ENCODE data around the gene XYLT1. TPM values are rescaled to one million over a fixed set of nuclear protein-coding genes. Genes with fewer than 3 reads are reported as not detected.

The XYLT1 gene
- total RNA-seq, 1 donor from 2014 or later, result 27.3 TPM

- no peak overlapping the region for H3K27ac ChIP-seq
- no peaks in the 10 kb centered on the region for H3K27me3 ChIP-seq
- no peak for DNase-seq (ENCODE audit: extremely low spot score in 2 of 2)
- H3K4me1 ChIP-seq, result peaks cover 41% of the 10 kb centered on the region
- H3K4me3 ChIP-seq, result no peak overlapping the region
- TF ChIP-seq CTCF (IDR thresholded peaks at IDR 0.05), result no peak
- no peak for TF ChIP-seq POLR2A (IDR thresholded peaks at IDR 0.05)
- TF ChIP-seq POLR2AphosphoS5 (IDR thresholded peaks at IDR 0.05; ENCODE audit: insufficient read depth in 1 of 2, low read depth in 1 of 2), result no peak
- no peaks in the 10 kb centered on the region for H3K9me3 ChIP-seq
- H3K36me3 ChIP-seq, result no peaks in the 10 kb centered on the region
- intact Hi-C loops (cut with DNase I), result no loop called here
Observed at GRCh38 chr16:17370731-17371285, 100.0 kb downstream of the XYLT1 start.

- Histone ChIP-seq H3K27me3 (no peaks in the 10 kb centered on the region), H3K4me3 (no peak overlapping the region), H3K4me1 (peaks cover 42% of the 10 kb centered on the region), H3K36me3 (no peaks in the 10 kb centered on the region), H3K27ac (peak overlapping the region; percentile 49), H3K9me3 (no peaks in the 10 kb centered on the region)
- no peak for DNase-seq (ENCODE audit: extremely low spot score in 2 of 2)
- intact Hi-C loops (cut with DNase I), result no loop called here
- no peak for TF ChIP-seq CTCF (IDR thresholded peaks at IDR 0.05)
- TF ChIP-seq POLR2A (IDR thresholded peaks at IDR 0.05), result no peak
- TF ChIP-seq POLR2AphosphoS5 (IDR thresholded peaks at IDR 0.05; ENCODE audit: insufficient read depth in 1 of 2, low read depth in 1 of 2), result no peak
Observed at GRCh38 chr16:17370223-17370707, 100.5 kb downstream of the XYLT1 start.

GRCh38 chr16:17369421-17370222, 101.1 kb downstream of the XYLT1 start:
- intact Hi-C loops (cut with DNase I), result no loop called here
- TF ChIP-seq POLR2AphosphoS5 (IDR thresholded peaks at IDR 0.05; ENCODE audit: insufficient read depth in 1 of 2, low read depth in 1 of 2), result peak in 1 of 2 donors; percentile 37
- TF ChIP-seq POLR2A (IDR thresholded peaks at IDR 0.05), result no peak
- no peak for TF ChIP-seq CTCF (IDR thresholded peaks at IDR 0.05)
- peak overlapping the region; percentile 49 for H3K27ac ChIP-seq
- no peak overlapping the region for H3K4me3 ChIP-seq
- no peaks in the 10 kb centered on the region for H3K27me3 ChIP-seq
- H3K9me3 ChIP-seq, result no peaks in the 10 kb centered on the region
- H3K4me1 ChIP-seq, result peaks cover 48% of the 10 kb centered on the region
- H3K36me3 ChIP-seq, result no peaks in the 10 kb centered on the region
- no peak for DNase-seq (ENCODE audit: extremely low spot score in 2 of 2)

- H3K36me3 ChIP-seq, result no peaks in the 10 kb centered on the region
- no peaks in the 10 kb centered on the region for H3K9me3 ChIP-seq
- no peak overlapping the region for H3K27ac ChIP-seq
- no peak for DNase-seq (ENCODE audit: extremely low spot score in 2 of 2)
- no peaks in the 10 kb centered on the region for H3K27me3 ChIP-seq
- intact Hi-C loops (cut with DNase I), result no loop called here
- no peak overlapping the region for H3K4me3 ChIP-seq
- no peak for TF ChIP-seq POLR2A (IDR thresholded peaks at IDR 0.05)
- TF ChIP-seq POLR2AphosphoS5 (IDR thresholded peaks at IDR 0.05; ENCODE audit: insufficient read depth in 1 of 2, low read depth in 1 of 2), result no peak
- no peak for TF ChIP-seq CTCF (IDR thresholded peaks at IDR 0.05)
- H3K4me1 ChIP-seq, result peaks cover 55% of the 10 kb centered on the region
Observed at GRCh38 chr16:17368951-17369350, 101.8 kb downstream of the XYLT1 start.

- Histone ChIP-seq H3K4me3 (no peak overlapping the region), H3K4me1 (peaks cover 60% of the 10 kb centered on the region), H3K27me3 (no peaks in the 10 kb centered on the region), H3K27ac (no peak overlapping the region), H3K36me3 (no peaks in the 10 kb centered on the region), H3K9me3 (no peaks in the 10 kb centered on the region)
- no peak for DNase-seq (ENCODE audit: extremely low spot score in 2 of 2)
- no peak for TF ChIP-seq POLR2AphosphoS5 (IDR thresholded peaks at IDR 0.05; ENCODE audit: insufficient read depth in 1 of 2, low read depth in 1 of 2)
- no peak for TF ChIP-seq CTCF (IDR thresholded peaks at IDR 0.05)
- no peak for TF ChIP-seq POLR2A (IDR thresholded peaks at IDR 0.05)
- intact Hi-C loops (cut with DNase I), result no loop called here
Observed at GRCh38 chr16:17368446-17368845, 102.3 kb downstream of the XYLT1 start.

All from vagina (tissue), 2 donors.